Gastroesophageal sphincter (tissue), 3 donors: ENCODE data around the gene PIGL.
"Not testable (repeated sequence)": the region's sequence is repeated elsewhere in the genome, so short reads cannot be mapped to it uniquely, and the experiment has no call there.

Experiments used
- CTCF ChIP-seq, 4 experiments: fragments of 200-600 bp in 2 of 4; fragments of 450-650 bp in 2 of 4; sonication (generic) in 1 of 4; IDR thresholded peaks; one replicate each; pipeline ENCODE4 v1.5.1; 2017 to 2019; ENCODE audit warnings: antibody characterized with exemption in 4 of 4, mild to moderate bottlenecking in 2 of 4, moderate library complexity in 2 of 4
- POLR2A ChIP-seq, 2 donors: fragments of 450-650 bp; IDR thresholded peaks; one replicate each; pipeline ENCODE4 v1.6.1; 2017; ENCODE audit warnings: antibody characterized with exemption in 2 of 2, mild to moderate bottlenecking in 2 of 2, moderate library complexity in 1 of 2
- POLR2AphosphoS5 ChIP-seq: sonication (generic); formaldehyde crosslinking; IDR thresholded peaks from one replicate; pipeline ENCODE4 v1.6.1; 2017; ENCODE audit warnings: antibody characterized with exemption

DNA sequence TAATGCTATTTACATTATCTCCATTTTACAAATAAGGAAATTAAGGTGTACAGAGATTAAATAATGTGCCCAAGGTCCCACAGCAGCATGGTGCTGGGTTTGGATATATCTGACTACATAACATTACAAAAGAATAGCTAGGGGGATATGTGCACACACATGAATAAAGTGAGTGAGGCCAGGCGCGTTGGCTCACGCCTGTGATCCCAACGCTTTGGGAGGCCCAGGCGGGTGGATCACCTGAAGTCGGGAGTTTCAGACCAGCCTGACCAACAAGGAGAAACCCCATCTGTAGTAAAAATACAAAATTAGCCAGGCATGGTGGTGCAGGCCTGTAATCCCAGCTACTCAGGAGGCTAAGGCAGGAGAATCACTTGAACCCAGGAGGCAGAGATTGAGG is 12.2 kb upstream of the PIGL start:
- not testable (repeated sequence) for TF ChIP-seq CTCF (IDR thresholded peaks at IDR 0.05); POLR2AphosphoS5; POLR2A (IDR thresholded peaks at IDR 0.05)
